GM18526 (cell line): ENCODE results near the gene ACTL10.

Experiments
- POLR2A ChIP-seq: IDR thresholded peaks from 3 replicates; pipeline ENCODE4 v1.6.1; 2011; ENCODE audit not compliant: insufficient read length; ENCODE audit errors: extremely low read depth

ACTL10 gene

GRCh38 chr20:33677991-33678702, 11.4 kb downstream of the ACTL10 start:
- no peak for TF ChIP-seq POLR2A

GRCh38 chr20:33679758-33680485, 13.2 kb downstream of the ACTL10 start:
- no peak for TF ChIP-seq POLR2A

DNA sequence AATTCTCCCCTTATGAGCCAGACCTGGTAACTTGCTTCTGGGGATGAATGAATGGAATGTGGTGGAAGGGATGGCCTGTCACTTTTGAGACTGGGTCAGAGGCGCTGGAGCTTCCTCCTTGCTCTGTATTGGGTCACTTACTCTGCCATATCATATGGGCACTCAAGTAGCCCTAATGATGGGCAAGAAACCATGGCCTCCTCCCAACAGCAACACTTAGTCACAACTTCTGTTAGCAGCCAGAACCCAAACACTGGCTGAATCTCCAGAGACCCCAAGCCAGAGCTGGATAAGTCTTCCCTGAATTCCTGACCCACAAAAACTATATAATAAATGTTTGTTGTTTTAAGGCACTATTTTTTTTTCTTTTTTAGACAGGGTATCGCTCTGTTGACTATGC, 13.9 kb downstream of the ACTL10 start:
- TF ChIP-seq POLR2A = no peak

DNA sequence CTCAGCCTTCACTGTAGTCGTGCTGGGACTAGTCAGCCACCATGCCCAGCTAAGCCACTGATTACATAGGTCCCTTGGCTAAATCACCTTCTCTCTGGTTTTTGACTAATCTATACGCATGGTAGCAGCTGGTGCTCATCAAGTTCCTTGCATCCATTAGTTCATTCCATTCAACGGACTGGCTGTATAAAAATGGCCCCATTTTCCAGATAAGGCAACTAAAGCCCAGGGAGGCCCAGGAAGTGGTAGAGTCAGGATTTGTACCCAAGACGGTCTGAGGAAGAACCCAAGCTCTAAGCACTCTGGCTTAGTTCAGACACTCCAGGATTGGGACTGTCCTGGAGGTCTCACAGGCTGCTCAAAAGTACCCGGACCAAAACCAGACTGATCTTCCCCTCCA, 14.5 kb downstream of the ACTL10 start:
- TF ChIP-seq POLR2A = no peak

- TF ChIP-seq POLR2A = no peak
Observed at GRCh38 chr20:33681728-33682353, 15.1 kb downstream of the ACTL10 start.

DNA sequence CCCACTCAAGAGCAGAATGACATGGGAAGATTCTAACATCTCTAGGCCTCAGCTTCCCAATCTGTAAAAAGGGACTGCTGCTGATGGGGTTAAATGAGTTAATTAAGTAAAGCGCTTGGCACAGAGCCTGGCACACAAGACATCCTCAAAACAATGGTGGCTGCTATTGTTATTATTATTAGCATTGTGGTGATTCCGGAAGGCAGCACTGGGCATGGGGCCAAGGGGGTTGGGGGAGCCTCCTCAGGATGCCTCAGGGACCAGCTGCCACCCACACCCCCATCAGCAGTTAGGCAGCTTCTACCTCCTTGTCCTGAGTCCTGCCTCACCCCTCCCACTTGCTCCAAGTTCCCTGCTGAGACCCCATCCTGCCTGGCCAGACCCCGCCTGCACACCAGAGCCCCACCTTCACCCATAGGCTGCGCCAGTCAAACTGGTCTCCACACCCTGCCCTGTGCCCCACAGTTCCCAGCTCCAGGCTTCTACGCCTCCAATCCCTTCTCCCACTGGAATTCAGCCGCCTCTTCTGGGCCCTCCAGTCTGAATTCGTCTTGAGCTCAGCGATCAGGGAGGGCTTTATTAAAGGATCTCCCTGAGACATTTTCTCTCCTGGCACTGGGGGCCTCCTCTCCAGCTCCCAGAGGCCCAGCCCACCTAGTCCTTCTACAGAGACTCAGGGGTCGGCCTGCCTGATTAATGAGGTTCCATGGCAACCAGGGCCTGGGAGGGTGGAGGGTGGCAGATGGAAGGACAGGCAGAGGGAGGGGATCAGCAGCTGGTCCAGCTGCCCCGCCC, 18.0 kb downstream of the ACTL10 start:
- TF ChIP-seq POLR2A = no peak

GRCh38 chr20:33685328-33686099, 18.8 kb downstream of the ACTL10 start:
- TF ChIP-seq POLR2A = peak; percentile 34

DNA sequence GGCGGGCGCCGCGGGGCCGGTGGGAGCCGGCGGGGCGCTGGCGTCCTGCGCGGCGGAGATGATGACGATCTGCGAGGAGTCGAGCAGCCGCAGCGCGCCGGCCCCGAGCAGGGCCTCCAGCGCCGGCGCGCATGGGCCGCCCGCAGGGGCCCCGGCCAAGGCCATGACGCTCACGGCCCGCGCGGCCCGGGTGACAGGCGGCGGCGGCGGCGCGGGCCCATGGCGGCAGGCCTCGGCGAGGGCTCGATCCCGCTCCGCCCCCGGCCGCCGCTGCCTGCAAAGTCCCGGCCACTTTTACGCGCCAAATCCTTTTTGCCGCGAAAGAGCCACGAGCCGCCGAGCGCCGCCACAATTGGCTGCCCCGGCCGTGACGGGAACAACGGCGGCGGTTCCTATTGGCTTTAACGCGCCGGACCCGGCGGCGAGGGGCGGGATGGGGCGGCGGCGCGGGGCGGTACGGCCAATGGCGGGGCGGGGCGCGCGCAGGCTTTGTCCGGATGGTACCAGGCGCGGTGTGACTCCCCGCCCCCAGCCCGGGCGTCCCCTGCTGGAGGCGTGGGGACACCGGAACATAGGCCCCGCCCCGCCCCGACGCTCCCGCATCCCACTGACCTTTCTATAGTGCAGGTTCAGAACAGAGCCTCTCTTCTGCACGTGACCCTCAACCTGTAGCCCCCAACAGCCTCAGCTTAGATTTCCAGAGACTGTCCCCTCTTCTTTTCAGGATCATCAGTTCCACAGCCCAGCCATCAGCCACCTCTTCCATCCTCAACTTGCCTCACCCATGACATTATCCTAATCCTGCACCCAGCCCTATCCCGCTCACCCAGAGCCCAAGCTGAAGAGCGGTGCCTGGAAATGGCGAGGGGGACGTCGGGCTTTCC, 19.6 kb downstream of the ACTL10 start, which contains the start of gene E2F1:
E2F1 (minus strand) TSS at position 286 of the 884 bp plus-strand sequence; CDS start at position 165, 121 bp downstream.
- TF ChIP-seq POLR2A = no peak

DNA sequence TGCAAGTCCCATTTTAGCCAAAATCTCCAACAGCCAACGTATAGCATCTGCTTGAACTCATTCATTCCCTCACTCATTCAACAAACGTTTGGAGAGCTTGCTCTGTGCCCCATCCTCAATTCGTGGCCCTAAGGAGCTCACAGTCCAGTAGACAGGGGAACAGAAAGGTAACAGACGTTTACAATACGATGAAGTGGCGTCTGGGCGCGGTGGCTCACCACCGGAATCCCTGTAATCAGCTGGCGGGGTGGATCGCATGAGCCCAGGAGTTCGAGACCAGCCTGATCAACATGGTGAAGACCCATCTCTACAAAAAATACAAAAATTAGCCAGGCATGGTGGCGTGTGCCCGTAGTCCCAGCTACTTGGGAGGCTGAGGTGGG, 20.2 kb downstream of the ACTL10 start:
- no peak for TF ChIP-seq POLR2A

GRCh38 chr20:33687370-33687915, 20.7 kb downstream of the ACTL10 start:
- no peak for TF ChIP-seq POLR2A

DNA sequence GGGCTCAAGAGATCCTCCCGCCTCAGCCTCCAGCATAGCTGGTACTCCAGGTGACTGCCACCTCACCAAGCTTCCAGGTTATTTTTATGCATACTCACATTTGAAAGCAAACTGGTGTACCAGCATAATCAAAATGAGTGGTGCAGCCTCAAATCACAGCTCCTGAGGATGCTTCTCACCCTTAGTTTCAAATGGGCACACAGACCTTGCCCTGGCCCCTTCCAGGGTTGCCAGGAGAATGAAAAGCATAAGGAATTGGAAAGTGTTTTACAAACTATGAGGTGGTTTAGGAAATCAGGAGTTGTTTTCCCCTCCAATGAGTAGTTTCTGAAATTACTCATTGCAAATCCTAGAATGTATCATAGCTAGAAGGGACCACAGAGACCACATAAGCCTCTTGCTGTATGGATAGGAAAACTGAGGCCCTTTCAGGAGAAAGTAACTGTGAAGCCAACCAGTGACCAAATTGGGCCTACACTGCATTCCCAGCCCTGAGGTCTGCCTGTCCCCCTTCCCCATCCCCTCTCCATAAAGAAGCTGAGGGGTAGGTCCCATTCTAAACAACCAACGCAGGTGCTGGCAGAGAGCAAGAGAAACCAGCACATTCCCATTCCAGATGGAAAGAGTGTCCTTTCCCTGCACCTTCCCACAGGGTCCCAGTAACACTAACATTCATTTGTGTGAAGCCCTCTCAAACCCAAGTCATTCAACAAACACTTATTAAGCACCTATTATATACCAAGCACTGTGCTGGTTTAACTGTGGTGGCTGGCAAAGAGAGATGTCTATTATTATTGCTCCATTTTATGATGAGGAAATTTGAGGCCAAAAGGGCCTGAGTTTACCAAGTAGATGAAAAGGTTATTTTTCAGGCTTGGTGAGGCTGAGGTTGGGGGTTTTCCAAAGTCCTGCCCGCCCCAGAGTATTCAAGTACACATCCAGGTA, 21.5 kb downstream of the ACTL10 start:
- TF ChIP-seq POLR2A = no peak

GRCh38 chr20:33688938-33689424, 22.2 kb downstream of the ACTL10 start:
- no peak for TF ChIP-seq POLR2A
